ENCODE data around the gene ANP32B. TPM values are rescaled to one million over a fixed set of nuclear protein-coding genes. Genes with fewer than 3 reads are reported as not detected.
"Not testable (repeated sequence)": the region's sequence is repeated elsewhere in the genome, so short reads cannot be mapped to it uniquely, and the experiment has no call there.

ANP32B gene
- polyA plus RNA-seq, 12 donors = 116 to 230 (median 142) TPM; not detected in 1

DNA sequence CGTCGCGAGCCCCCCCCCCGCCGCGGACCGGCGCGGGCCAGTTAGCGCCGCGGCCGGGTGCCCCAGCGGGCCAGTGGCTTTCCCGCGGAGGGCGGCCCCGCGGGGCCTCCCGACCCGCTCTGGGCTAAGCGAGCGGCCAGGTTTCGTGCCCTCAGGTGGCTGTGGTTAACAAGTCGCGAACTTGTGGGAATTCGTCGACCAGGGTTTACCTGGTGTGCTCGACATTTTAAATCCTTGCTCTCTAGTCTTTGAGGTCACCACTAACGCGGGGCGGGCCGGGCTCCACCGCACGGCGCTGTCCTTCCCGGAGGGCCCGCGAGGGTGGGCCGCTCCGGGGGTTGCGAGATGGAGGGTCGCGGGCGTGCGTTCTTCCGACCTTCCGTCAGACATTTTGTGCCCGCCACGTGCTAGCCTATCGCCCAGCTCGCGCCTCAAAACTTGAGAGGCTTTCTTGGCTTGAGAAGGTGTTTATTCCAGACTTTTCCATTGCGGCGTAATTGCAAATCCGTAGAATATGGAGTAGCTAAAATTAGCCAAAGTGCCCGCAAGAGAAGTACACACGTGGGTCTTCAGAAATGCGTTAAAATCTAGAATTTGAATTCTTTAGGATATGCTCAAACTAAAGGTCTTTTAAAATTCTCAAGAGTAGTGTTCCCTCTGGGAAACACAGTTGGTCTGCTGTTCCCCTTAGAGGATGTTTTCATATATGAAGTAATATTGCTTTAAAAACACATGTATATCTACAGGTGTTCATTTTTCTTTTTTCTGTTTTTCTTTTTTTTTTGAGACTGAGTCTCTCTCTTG, 2.1 kb downstream of the ANP32B start:
- DNase-seq = peak; percentile 45

DNA sequence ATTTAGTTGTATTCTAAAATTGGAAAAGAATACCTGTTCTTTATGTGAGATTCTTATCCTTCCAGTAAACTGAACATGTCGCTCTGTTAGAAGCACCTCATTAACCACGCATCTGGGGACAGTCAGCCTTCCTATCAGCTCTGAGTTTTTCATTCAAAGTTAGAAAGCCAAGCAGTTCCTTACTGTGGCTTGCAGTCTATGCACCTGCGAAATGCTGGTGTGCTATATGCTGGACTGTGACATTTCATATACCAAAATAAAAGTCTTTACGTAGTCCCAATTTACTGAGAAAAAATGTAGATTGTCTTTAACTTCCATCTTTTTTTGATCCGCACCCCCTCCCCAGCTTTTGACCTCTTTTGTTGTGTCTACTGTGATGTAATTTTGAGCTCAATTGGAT, 4.3 kb downstream of the ANP32B start:
- no peak for DNase-seq

DNA sequence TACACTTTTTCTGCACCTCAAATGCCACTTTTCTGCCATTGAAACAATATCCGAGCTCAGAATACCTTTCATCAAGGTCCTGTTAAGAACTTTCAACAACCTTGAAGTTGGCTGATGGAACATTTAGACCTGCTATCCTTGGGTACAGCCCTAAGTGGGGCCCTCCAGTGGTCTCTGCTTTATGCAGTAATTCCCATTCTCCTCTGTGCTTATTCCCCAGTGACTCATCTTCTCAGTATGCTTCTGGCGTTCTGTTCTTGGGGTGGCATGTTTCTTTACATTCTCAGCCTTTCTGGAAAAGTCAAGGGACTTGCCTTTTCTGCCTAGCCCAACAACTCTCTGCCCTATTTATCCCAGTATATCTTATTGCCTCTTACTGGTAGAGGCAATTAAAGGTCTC, 7.1 kb downstream of the ANP32B start:
- DNase-seq = no peak

DNA sequence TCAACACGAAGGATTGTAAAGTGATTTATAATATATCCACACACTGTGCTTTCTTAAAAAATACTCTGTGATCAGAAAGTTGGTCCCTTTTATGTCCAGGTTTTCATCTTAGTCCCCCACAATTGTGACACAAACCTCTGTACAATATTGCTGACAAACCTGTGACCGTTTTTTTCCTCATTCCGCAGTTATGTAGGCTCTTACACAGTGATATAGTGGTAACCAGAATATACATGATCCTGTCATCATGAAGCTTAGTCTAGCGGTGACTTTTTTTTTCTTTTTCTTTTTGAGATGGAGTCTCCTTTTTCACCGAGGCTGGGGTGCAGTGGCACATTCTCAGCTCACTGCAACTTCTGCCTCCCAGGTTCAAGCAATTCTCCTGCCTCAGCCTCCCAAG, 8.7 kb downstream of the ANP32B start:
- no peak for DNase-seq

DNA sequence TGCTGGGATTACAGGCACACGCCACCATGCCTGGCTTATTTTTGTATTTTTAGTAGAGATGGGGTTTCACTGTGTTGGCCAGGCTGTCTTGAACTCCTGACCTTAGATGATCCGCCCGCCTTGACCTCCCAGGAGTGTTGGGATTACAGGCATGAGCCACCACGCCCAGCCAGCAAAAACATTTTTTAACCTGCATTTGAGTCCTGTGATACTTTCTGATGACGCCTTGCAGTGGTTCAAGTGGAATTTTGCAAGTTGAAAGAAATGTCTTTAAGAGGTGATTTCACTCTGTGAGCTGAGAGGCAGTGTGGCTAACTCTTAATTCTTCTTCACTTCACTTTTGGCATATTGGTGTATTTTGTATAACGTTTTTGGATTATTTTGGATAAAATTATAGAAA, 9.1 kb downstream of the ANP32B start:
- no peak for DNase-seq

DNA sequence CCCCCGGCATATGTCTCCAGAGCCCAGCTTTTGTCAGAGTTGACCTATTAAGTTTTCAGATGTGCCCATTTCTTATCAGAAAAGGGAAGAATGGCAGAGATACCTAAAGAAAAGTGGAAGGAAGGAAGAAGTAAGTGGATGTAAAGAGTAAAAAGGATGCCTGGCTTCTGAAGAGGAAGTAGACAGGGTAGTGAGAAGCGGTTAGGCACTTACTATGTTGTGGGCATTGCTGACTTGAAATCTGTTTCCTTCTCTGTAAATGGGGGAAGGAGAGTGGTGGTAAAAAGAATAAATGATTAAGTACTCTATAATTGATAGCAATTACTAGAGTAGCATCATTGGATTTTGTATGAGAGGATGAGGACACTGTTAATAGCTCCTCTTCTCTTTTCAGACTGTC, 9.9 kb downstream of the ANP32B start:
- no peak for DNase-seq

DNA sequence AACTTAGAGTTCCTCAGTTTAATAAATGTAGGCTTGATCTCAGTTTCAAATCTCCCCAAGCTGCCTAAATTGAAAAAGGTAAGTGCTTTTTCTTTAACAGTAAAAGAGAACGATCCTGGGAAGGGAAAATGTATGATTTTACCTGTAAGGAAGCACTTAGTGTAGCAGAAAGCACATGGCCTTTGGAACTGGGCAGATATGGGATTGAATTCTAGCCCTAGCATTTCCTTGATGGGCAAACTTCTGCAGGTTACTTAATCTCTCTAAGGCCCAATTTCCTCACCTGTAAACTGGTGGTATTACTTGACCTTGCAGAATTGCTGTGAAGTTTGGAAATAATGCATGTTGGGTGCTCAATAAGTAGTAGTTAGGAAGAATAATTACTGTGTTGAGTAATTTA, 11.6 kb downstream of the ANP32B start:
- no peak for DNase-seq

DNA sequence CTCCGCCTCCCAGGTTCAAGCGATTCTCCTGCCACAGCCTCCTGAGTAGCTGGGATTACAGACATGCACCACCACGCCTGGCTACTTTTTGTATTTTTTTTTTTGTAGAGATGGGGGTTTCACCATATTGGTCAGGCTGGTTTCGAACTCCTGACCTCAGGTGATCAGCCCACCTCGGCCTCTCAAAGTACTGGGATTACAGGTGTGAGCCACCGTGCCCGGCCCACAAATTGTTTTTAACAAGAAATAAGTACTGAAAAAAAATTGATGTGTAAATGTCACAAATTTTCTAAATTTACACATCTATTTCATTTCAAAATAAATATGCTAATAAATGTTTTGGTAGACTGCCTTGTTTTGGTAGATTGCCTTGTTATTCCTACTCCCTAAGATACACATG, 13.5 kb downstream of the ANP32B start:
- not testable (repeated sequence) for DNase-seq

DNA sequence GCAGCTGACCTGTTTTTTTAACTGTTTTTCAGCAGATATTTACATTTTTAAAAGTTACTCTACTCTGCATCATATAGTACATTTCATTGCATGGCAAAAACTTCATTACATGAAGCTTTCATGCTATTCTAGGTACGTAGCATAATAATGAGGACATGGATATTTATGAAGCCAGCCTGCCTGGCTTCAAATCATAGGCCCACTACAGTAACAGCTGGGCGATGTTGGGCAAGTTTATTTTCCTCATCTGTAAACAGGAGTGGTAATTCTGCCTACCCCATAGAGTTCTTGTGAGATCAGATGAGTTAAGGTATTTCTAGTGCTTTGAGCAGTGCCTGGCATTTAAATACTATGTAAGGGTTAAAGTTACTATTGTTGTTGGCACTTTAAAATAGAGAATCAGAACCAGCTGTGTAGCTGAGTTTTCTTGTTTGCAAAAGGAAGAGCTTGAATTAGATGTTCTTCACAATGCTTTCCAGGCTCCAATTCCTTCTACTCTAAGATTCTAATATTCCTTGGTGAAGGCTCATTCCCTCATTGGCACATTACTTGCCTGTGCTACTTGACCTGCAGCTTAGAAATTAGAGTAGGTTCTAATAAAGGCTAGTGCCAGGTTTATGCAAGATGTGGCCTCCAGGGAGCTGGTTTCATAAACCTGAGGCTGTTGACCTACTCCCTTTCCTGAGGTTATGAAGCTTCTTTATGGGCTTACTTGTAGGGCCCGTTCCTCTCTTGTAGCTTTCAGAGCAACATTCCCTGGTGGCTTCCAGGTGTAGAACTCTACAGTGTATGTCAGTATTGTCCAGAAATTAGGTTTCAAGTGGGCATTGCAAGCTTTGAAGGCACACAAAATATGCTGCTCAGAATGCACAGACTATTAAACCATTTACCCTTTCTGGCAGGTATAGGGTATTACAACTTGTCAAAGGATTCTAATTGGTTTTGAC, 14.5 kb downstream of the ANP32B start:
- DNase-seq = no peak

DNA sequence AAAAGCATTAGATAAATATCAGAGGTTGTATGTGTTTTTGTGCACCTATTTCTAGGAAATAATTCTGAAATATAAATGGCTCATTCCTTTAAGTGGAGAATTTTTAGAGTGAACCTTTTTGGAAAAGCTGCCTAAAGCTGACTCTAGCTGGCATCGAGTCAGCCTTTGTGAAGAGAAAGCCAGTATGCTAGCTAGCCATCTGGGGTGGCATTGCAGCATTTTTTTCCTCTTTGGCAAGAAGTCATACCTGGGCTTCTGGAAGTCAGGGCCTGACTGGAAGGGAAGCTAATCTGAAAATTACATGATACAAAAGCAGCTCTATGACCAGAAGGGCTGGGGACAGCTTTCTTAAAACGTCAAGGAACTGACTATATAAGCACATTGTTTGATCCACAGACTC, 19.7 kb downstream of the ANP32B start:
- no peak for DNase-seq

DNA sequence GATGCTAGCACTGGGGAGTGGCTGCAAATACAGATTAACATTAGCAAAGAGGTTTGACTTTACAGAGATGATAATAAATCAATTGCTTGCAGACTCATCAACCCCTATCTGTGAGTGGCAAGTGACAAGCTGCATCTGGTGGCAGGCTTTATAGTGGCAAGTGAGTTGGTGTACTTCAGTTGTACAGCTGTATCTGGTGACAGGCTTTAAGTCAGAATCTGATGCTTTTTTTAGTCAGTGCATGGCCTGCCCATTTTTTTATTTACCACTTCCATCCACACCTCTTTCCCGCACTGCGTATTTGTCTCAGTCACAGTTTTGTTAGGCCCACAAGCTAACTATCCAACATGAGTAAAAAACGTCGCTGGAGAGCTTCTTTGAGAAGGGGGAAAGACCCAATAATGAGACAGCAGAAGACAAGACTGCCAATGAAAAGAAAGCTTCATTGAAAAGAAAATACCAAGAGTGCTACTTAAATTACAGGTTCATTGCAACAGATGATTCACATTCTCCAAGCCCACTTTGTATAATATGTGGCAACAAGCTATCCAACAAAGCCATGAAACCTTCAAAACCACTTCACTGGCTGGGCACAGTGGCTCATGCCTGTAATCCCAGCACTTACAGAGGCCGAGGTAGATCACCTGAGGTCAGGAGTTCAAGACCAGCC, 23.1 kb downstream of the ANP32B start:
- DNase-seq = no peak

DNA sequence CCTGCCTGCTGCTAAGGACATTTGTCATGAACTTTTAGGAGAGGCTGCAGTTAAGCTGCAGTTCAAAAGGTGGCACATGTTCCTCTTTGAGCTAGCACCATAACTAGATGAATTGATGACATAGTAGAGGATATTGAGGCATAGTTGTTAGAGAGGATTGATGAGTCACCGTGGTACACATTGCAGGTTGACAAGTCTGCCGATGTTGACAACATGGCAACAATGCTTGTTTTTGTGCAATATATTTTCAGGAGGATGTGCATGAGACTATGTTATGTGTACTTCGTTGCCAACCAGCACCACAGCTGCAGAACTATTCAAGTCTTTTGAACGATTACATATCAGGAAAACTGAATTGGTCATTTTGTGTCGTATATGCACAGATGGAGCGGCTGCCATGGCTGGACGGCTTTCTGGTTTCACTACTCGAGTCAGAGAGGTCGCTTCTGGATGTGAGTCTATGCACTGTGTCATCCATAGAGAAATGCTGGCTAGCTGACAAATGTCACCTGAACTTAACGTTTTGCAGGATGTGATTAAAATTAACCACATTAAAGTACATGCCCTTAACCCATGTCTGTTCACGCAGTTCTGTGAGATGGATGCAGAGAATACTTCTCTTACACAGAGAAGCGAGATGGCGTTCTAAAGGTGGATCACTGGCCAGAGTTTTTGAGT, 24.2 kb downstream of the ANP32B start:
- DNase-seq = no peak

DNA sequence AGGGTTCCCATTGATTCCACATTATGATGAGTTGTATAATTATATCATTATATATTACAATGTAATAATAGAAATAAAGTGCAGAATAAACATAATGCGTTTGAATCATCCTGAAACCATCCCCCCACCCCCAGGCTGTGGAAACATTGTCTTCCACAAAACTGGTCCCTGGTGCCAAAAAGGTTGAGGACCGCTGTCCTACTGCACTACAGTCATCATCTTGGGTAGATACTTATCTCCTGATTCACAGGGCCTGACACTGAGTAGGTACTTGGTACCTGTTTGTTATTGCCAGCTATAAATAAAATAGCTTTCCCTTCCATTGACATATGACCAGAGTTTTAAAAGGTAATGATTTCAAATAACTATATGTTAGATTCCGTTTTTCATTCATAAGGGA, 25.6 kb downstream of the ANP32B start:
- no peak for DNase-seq

DNA sequence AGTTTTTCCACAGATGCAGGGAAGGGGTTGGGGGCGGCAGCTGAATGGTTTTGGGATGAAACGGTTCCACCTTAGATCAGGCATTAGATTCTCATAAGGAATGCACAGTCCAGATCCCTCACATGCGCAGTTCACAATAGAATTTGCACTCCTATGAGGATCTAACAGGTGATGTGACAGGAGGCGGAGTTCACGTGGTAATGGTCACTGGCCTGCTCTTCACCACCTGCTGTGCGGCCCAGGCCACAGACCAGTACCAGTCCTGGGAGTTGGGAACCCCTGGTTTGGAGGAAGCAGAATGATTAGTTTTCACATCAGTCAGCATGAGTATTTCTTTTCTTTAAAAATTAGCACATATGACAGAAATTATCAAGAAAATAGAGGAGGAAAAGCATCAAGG, 26.3 kb downstream of the ANP32B start:
- DNase-seq = no peak

DNA sequence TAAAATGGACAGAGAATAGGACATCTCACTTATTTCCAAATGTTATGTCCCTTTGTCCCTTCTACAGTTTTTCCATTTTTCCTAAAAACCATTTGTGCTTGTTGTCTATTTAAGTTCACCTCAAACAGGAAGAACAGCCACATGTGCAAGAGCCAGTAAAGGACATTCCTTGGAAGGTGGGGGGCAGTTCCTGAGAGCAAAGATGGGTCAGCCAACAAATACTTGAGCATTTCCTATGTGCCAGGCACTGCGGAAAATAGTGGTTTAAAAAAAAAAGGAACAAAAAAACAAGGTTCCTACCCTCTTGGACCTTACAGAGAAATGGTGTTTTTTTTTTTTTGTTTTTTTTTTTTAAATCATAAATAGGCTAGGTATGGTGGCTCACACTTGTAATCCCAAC, 26.8 kb downstream of the ANP32B start:
- DNase-seq = no peak

DNA sequence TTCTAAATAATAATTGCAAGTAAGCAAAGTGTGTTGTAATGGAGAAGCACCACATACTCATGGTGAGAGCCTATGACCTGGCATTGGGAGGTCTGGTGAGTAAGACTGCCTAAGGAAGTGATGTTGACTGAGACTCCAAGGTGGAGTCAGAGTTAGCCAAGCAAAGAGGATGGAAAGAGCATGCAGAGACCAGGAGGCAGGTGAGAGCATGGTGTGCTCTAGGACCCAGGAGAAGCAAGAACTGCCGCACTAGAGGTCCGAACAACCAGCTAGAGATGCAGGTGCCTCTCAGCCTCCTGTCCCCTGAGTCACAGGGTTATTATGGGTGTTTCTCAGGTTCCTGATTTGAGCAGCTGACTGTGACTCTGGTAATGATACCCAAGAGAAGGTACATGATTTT, 27.3 kb downstream of the ANP32B start:
- DNase-seq = no peak

DNA sequence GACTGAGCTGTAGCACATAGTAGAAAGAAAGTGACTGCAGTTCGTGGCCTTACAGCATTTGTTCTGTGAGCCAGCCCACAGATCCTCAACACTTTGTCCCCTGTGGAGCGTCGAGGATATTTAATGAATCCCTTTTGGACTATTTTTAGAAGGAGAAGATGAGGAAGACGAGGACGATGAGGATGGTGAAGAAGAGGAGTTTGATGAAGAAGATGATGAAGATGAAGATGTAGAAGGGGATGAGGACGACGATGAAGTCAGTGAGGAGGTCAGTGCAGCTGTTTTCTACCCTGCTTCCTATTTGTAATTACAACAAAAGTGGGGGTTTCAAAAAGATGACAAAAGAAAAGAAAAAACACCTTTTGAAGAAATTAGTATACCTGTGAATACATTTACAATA, 28.0 kb downstream of the ANP32B start:
- no peak for DNase-seq

DNA sequence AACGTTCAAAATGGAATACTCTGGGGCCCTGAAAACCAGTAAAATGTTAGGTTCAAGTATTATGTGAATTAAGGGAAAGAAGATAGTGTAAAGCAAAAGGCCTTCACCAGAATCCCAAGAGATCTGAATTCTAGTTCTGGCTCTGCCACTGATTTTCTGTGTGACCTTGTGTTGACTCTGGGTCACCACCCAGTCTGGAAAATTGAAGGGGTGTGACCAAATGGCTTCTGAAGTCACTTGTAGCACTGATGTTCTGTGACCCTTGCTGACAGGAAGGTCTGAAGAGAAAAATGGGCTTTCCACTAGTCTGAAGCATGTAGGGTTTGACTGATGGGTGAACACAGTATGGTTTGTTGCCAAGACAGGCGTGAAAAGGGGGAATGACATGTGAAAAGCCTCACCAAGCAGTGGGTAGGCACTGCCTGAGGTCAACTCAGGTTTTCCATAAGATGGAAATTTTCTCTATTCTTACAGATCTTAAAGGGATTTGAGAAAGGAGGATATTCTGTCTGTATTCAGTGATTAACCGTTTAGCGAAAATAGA, 33.1 kb downstream of the ANP32B start:
- no peak for DNase-seq

DNA sequence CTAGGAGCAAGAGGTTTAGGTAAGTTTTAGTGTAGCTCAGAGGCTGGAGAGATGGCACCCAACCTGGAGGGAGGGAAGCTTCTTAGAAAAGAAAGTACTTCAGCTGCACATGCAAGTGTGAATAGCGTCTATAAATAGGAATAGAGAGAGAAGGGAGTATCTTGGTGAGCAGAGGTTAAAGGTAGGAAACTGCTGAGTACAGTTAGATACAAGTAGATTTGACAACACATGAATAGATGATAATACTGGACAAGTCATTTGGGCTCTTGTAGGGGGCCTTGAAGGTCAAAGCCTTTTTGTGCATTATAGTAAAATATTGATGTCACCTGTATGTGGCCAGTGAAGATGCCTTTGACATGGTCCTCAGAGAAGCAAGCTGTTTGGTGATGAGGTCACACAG, 34.2 kb downstream of the ANP32B start:
- no peak for DNase-seq

DNA sequence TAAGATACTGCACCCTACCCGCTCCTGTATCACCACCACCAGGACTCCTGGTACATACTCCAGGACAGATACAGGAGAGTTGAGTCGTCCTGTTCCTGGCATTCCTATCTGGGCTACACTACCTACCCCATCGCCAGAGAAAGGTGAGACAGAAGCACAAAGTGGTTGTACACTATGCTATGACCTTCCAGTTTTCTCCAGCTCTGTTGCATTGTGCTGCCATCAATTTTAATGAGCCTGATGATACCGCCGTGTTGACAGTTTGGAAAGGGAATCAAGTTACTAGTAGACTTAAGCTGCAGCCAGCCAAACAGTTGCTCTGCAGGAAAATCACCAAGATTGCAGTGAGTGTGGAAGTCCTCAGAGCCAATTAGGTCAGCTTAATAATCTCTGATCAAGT, 35.2 kb downstream of the ANP32B start:
- DNase-seq = no peak

DNA sequence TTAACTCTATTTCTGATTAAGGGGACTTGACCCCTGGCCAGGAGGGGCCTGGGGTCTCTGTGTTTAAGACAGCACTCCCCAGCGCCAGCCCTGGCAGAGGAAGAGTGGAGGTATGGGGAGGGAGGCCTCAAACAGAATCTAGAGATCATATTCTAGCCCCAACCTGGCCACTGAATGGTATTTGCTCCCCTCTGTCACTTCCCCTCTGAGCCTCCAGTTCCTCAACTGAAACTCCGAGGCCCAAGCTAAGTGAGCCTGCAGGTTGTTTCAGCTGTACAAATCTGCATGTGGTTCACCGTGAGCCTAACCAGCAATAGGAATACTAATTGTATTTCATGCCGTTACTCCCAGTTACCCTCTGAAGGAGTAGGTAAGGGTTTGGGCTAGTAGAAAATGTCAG, 36.0 kb downstream of the ANP32B start:
- no peak for DNase-seq

DNA sequence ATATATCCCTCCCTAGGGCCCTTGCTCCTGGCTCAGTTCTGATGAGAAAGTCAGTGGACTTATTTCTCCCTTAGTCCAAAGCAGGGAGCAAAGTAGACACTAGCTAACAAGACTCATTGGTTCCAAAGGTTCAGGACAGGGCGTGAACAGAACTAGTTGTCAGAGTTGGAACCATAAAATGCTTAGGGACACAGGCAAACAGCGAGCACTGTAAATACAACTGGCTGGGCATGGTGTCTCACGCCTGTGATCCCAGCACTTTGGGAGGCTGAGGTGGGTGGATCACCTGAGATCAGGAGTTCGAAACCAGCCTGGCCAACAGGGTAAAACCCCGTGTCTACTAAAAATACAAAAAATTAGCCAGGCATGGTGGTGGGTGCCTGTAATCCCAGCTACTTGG, 36.7 kb downstream of the ANP32B start:
- not testable (repeated sequence) for DNase-seq
